K562 (cell line): Measurements from ENCODE around the gene RAD52.

Source experiments
- ELF1 ChIP-seq: fragments of 200-800 bp; sonication (Bioruptor generic); IDR thresholded peaks from 2 replicates; pipeline ENCODE4 v1.6.1; 2016; ENCODE audit warnings: missing genetic modification characterization, missing compliant biosample characterization
- ERF ChIP-seq: fragments of 450-650 bp; formaldehyde crosslinking; IDR thresholded peaks from 2 replicates; pipeline ENCODE4 v1.4.0; 2020; ENCODE audit warnings: mild to moderate bottlenecking, mixed read lengths
- GATA2 ChIP-seq: sonication (generic); formaldehyde crosslinking; IDR thresholded peaks from 2 replicates; pipeline ENCODE4 v1.4.0; 2020; ENCODE audit warnings: mild to moderate bottlenecking, missing genetic modification reagents
- HCFC1 ChIP-seq: IDR thresholded peaks from 2 replicates; pipeline ENCODE4 v1.6.1; 2012; ENCODE audit warnings: low read depth, low read length, improper control_type of control experiment
- IRF2 ChIP-seq: sonication (generic); formaldehyde crosslinking; IDR thresholded peaks from 2 replicates; pipeline ENCODE4 v1.8.1; 2022; ENCODE audit warnings: mild to moderate bottlenecking, missing genetic modification reagents
- JUND ChIP-seq, 2 experiments: IDR thresholded peaks; 2 replicates in 1 of 2; 3 replicates in 1 of 2; pipeline ENCODE4 v1.6.1; 2011; ENCODE audit warnings: borderline replicate concordance in 2 of 2, low read depth in 2 of 2, low read length in 2 of 2, improper control_type of control experiment in 1 of 2, missing biosample characterization in 1 of 2, missing genetic modification characterization in 1 of 2, missing genetic modification reagents in 1 of 2
- REST ChIP-seq, 2 experiments: fragments of 450-650 bp; formaldehyde crosslinking in 1 of 2; IDR thresholded peaks; 2 replicates each; pipeline versions ENCODE4 v1.4.0 to v1.6.1; 2014 to 2020; ENCODE audit warnings: mild to moderate bottlenecking in 2 of 2, borderline replicate concordance in 1 of 2, low read depth in 1 of 2
- TF ChIP-seq, protein P1 (sequence below): sonication (generic); formaldehyde crosslinking; IDR thresholded peaks from 2 replicates; pipeline ENCODE4 v1.5.0; 2020; ENCODE audit warnings: missing genetic modification reagents
- TF ChIP-seq, protein P2 (sequence below): IDR thresholded peaks from 2 replicates; pipeline ENCODE4 v1.6.1; 2016; ENCODE audit warnings: missing genetic modification characterization, missing compliant biosample characterization
- TF ChIP-seq, protein P3 (sequence below), 2 experiments: IDR thresholded peaks; 2 replicates each; pipeline ENCODE4 v1.6.1; 2011; ENCODE audit warnings: borderline replicate concordance in 1 of 2, control low read depth in 1 of 2, low read depth in 1 of 2, low read length in 1 of 2, mild to moderate bottlenecking in 1 of 2, mixed read lengths in 1 of 2, moderate library complexity in 1 of 2; ENCODE audit not compliant: insufficient read depth in 1 of 2, insufficient read length in 1 of 2, poor library complexity in 1 of 2, severe bottlenecking in 1 of 2; ENCODE audit errors: extremely low read depth in 1 of 2

DNA sequence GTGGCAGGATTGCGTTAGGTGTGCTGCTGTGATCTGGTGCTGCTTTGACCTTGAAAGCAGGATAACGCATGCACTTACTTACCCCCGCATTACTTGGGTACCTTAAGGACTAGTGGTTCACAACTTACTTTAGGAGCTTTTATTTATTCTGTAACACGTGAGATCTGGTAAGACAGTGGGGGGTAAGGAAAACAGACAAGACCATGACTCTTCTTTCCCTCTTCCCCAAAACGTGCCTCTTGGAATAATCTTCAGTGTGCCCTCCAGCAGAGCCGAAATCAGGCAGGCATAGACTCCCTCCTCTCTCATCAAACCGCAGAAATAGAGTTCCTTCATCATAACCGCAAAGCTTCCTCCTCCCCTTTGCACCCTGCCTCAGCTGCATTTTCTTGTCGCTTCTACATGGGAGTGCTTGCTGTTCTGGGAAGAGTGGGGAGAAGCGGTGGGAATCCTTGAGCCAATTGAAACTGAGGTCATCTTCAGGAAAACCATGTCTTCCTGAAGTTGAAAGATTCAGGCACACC lies 43.4 kb downstream of the RAD52 start:
- TF ChIP-seq REST (IDR thresholded peaks at IDR 0.05; ENCODE audit: borderline replicate concordance) (no peak), REST (CRISPR knock-in tag; IDR thresholded peaks at IDR 0.05; ENCODE audit: low read depth) (no peak), ELF1 (no peak), IRF2 (no peak), JUND (IDR thresholded peaks at IDR 0.05; ENCODE audit: borderline replicate concordance, low read depth, low read length) (no peak), JUND (tag; IDR thresholded peaks at IDR 0.05; ENCODE audit: borderline replicate concordance, low read depth, low read length) (no peak), HCFC1 (no peak), GATA2 (no peak), ERF (CRISPR knock-in tag) (no peak)
- TF ChIP-seq, protein P1, sequence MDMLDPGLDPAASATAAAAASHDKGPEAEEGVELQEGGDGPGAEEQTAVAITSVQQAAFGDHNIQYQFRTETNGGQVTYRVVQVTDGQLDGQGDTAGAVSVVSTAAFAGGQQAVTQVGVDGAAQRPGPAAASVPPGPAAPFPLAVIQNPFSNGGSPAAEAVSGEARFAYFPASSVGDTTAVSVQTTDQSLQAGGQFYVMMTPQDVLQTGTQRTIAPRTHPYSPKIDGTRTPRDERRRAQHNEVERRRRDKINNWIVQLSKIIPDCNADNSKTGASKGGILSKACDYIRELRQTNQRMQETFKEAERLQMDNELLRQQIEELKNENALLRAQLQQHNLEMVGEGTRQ (CRISPR knock-in tag), result no peak
- TF ChIP-seq, protein P2, sequence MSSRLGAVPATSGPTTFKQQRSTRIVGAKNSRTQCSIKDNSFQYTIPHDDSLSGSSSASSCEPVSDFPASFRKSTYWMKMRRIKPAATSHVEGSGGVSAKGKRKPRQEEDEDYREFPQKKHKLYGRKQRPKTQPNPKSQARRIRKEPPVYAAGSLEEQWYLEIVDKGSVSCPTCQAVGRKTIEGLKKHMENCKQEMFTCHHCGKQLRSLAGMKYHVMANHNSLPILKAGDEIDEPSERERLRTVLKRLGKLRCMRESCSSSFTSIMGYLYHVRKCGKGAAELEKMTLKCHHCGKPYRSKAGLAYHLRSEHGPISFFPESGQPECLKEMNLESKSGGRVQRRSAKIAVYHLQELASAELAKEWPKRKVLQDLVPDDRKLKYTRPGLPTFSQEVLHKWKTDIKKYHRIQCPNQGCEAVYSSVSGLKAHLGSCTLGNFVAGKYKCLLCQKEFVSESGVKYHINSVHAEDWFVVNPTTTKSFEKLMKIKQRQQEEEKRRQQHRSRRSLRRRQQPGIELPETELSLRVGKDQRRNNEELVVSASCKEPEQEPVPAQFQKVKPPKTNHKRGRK, result no peak
- TF ChIP-seq, protein P3, sequence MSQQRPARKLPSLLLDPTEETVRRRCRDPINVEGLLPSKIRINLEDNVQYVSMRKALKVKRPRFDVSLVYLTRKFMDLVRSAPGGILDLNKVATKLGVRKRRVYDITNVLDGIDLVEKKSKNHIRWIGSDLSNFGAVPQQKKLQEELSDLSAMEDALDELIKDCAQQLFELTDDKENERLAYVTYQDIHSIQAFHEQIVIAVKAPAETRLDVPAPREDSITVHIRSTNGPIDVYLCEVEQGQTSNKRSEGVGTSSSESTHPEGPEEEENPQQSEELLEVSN (IDR thresholded peaks at IDR 0.05; ENCODE audit: borderline replicate concordance in 1 of 2, extremely low read depth in 1 of 2, insufficient read depth in 1 of 2, insufficient read length in 1 of 2, low read depth in 1 of 2, low read length in 1 of 2, poor library complexity in 1 of 2, severe bottlenecking in 1 of 2), result no peak
